Stimulated activated CD4-positive, alpha-beta T cell treated with anti-CD3 and anti-CD28 coated beads, Interleukin-15, amount 100 ng/mL, for 24 hours (primary cell): ENCODE data around the gene EPX.
"Not testable (repeated sequence)": the region's sequence is repeated elsewhere in the genome, so short reads cannot be mapped to it uniquely, and the experiment has no call there.

Experiments
- DNase-seq: peaks from one replicate; pipeline ENCODE4 v3.0.0-alpha.2; 2020

The EPX gene

GRCh38 chr17:58192612-58193011, at the start of gene EPX:
Gene EPX (plus strand): TSS chr17:58192726. CDS start chr17:58192847, 121 bp downstream.
- DNase-seq = no peak

- not testable (repeated sequence) for DNase-seq
Measured at GRCh38 chr17:58143335-58143734, 49.2 kb upstream of the EPX start.

- no peak for DNase-seq
Measured at GRCh38 chr17:58144801-58145200, 47.7 kb upstream of the EPX start.

GRCh38 chr17:58147930-58148434, 44.5 kb upstream of the EPX start, which contains the start of gene OR4D1:
Gene OR4D1 (plus strand): TSS chr17:58148384. CDS start chr17:58155154, 6,770 bp downstream.
- DNase-seq = no peak

- DNase-seq = no peak
Measured at GRCh38 chr17:58148609-58149008, 43.9 kb upstream of the EPX start.

GRCh38 chr17:58150394-58150793, 42.1 kb upstream of the EPX start:
- DNase-seq = no peak

- DNase-seq = peak; percentile 47
Measured at GRCh38 chr17:58153046-58153445, 39.5 kb upstream of the EPX start.

- no peak for DNase-seq
Measured at GRCh38 chr17:58153671-58154070, 38.9 kb upstream of the EPX start.

- peak; percentile 80 for DNase-seq
Measured at GRCh38 chr17:58156839-58157803, 35.4 kb upstream of the EPX start.

GRCh38 chr17:58158181-58158580, 34.3 kb upstream of the EPX start:
- DNase-seq = no peak

- no peak for DNase-seq
Measured at GRCh38 chr17:58161566-58161965, 31.0 kb upstream of the EPX start.

- DNase-seq = no peak
Measured at GRCh38 chr17:58165981-58166380, 26.5 kb upstream of the EPX start.

GRCh38 chr17:58166682-58167081, 25.8 kb upstream of the EPX start, which contains the start of gene OR4D2:
Gene OR4D2 (plus strand): TSS chr17:58166982. CDS start chr17:58169656, 2,674 bp downstream.
- DNase-seq = no peak

GRCh38 chr17:58170622-58171021, 21.9 kb upstream of the EPX start:
- DNase-seq = no peak

- peak; percentile 49 for DNase-seq
Measured at GRCh38 chr17:58172369-58173071, 20.0 kb upstream of the EPX start.

- DNase-seq = no peak
Measured at GRCh38 chr17:58174871-58175270, 17.7 kb upstream of the EPX start.

GRCh38 chr17:58176200-58176599, 16.3 kb upstream of the EPX start:
- no peak for DNase-seq

- no peak for DNase-seq
Measured at GRCh38 chr17:58181796-58182195, 10.7 kb upstream of the EPX start.

GRCh38 chr17:58183514-58183913, 9.0 kb upstream of the EPX start:
- no peak for DNase-seq

GRCh38 chr17:58184308-58184985, 8.1 kb upstream of the EPX start:
- no peak for DNase-seq

GRCh38 chr17:58184986-58185761, 7.4 kb upstream of the EPX start:
- no peak for DNase-seq

- no peak for DNase-seq
Measured at GRCh38 chr17:58186591-58186990, 5.9 kb upstream of the EPX start.
